HCT116 (cell line): ENCODE data around the gene TAF1B. TPM values are rescaled to one million over a fixed set of nuclear protein-coding genes. Genes with fewer than 3 reads are reported as not detected.

Experiments used
- ATAC-seq: fragments of 200-7000 bp; cut with Tn5 transposase; 2 replicates; pipeline ENCODE4 v1.9.1; 2020; ENCODE audit warnings: mild to moderate bottlenecking, moderate library complexity
- BruUV-seq: library from RNA; stranded (reverse); fragments of 400-500 nt; replicated peaks from 2 replicates; lab custom pipeline; 2021; lab: Mats Ljungman, UMichigan
- CTCF ChIA-PET: fragments of 300-600 bp; sonication (Branson Sonifier 250); formaldehyde crosslinking; loops from one replicate; lab custom pipeline; 2021; ENCODE audit warnings: antibody characterized with exemption; lab: Charles Lee
- POLR2A ChIA-PET: fragments of 300-600, 350-600 bp; sonication (Branson Sonifier 250); formaldehyde crosslinking; loops from one replicate; lab custom pipeline; 2021; ENCODE audit warnings: antibody characterized with exemption; lab: Charles Lee
- RAD21 ChIA-PET, 2 experiments: fragments of 300-600 bp; sonication (Branson Sonifier 250); formaldehyde crosslinking; loops; one replicate each; lab custom pipeline; 2023; ENCODE audit warnings: low total read pairs in 2 of 2; ENCODE audit not compliant: uncharacterized antibody in 2 of 2, unreplicated experiment in 2 of 2, low non-redundant PET in 1 of 2; lab: Charles Lee
- DNase-seq: peaks from one replicate; pipeline ENCODE4 v3.0.0-alpha.2; 2010; ENCODE audit warnings: low read depth, low spot score
- H2AFZ ChIP-seq: fragments of 200-600 bp; shearing (Covaris generic), sonication (generic); 2 replicates; pipeline ENCODE4 v1.6.1; 2017; ENCODE audit warnings: low read depth, mixed run types, mixed read lengths, antibody characterized with exemption, low read length; ENCODE audit not compliant: poor library complexity, severe bottlenecking
- H3K27ac ChIP-seq: 2 replicates; pipeline ENCODE4 v1.5.1; 2012; ENCODE audit warnings: low read depth, low read length
- H3K27me3 ChIP-seq: fragments of 200-600 bp; sonication (generic); 2 replicates; pipeline ENCODE4 v1.6.1; 2016; ENCODE audit warnings: mixed run types, low read length, mixed read lengths; ENCODE audit not compliant: insufficient read depth
- H3K36me3 ChIP-seq, 2 experiments: fragments of 200-500 bp in 1 of 2; fragments of 200-600 bp in 1 of 2; sonication (Bioruptor generic) in 1 of 2; sonication (generic) in 1 of 2; 2 replicates each; pipeline versions ENCODE4 v1.5.1 to v1.6.1; 2014 to 2016; ENCODE audit warnings: low read length in 2 of 2, inconsistent platforms in 1 of 2, mixed read lengths in 1 of 2, mixed run types in 1 of 2; ENCODE audit not compliant: insufficient read depth in 2 of 2, control insufficient read depth in 1 of 2
- H3K4me1 ChIP-seq, 2 experiments: fragments of 200-600 bp in 1 of 2; sonication (generic) in 1 of 2; 2 replicates each; pipeline versions ENCODE4 v1.5.1 to v1.6.1; 2012 to 2017; ENCODE audit warnings: low read length in 2 of 2, inconsistent platforms in 1 of 2, mild to moderate bottlenecking in 1 of 2, mixed read lengths in 1 of 2, mixed run types in 1 of 2, moderate library complexity in 1 of 2; ENCODE audit not compliant: insufficient read depth in 2 of 2, control insufficient read depth in 1 of 2
- H3K4me2 ChIP-seq: fragments of 200-600 bp; sonication (generic); 2 replicates; pipeline ENCODE4 v1.6.1; 2017; ENCODE audit warnings: mixed run types, low read length, mixed read lengths
- H3K4me3 ChIP-seq, 2 experiments: fragments of 200-600 bp in 1 of 2; sonication (generic) in 1 of 2; replicated peaks in 1 of 2; 2 replicates each; pipeline ENCODE4 v1.5.1; 2011 to 2016; ENCODE audit warnings: low read length in 2 of 2, control low read depth in 1 of 2, low read depth in 1 of 2, mild to moderate bottlenecking in 1 of 2, mixed read lengths in 1 of 2, mixed run types in 1 of 2
- H3K79me2 ChIP-seq: fragments of 200-600 bp; sonication (generic); 2 replicates; pipeline ENCODE4 v1.6.1; 2017; ENCODE audit warnings: mild to moderate bottlenecking, mixed run types, low read length, moderate library complexity, mixed read lengths; ENCODE audit not compliant: insufficient read depth
- H3K9ac ChIP-seq: fragments of 200-600 bp; sonication (generic); 2 replicates; pipeline ENCODE4 v1.6.1; 2016; ENCODE audit warnings: low read length, mixed read lengths
- H3K9me2 ChIP-seq: fragments of 200-600 bp; sonication (generic), shearing (Covaris generic); 2 replicates; pipeline ENCODE4 v1.6.1; 2017; ENCODE audit warnings: mixed run types, mild to moderate bottlenecking, moderate library complexity; ENCODE audit not compliant: insufficient read depth
- H3K9me3 ChIP-seq, 2 experiments: fragments of 200-500 bp in 1 of 2; fragments of 200-600 bp in 1 of 2; sonication (Bioruptor generic) in 1 of 2; sonication (generic) in 1 of 2; 2 replicates each; pipeline ENCODE4 v1.6.1; 2014 to 2017; ENCODE audit warnings: low read length in 2 of 2, mixed read lengths in 2 of 2, inconsistent platforms in 1 of 2, low read depth in 1 of 2, mild to moderate bottlenecking in 1 of 2, mixed run types in 1 of 2, moderate library complexity in 1 of 2; ENCODE audit not compliant: control insufficient read depth in 1 of 2, insufficient read depth in 1 of 2
- H4K20me1 ChIP-seq: fragments of 200-600 bp; sonication (generic), shearing (Covaris generic); 2 replicates; pipeline ENCODE4 v1.6.1; 2017; ENCODE audit warnings: mixed run types, mild to moderate bottlenecking, moderate library complexity; ENCODE audit not compliant: insufficient read depth
- ATF3 ChIP-seq: IDR thresholded peaks from 2 replicates; pipeline ENCODE4 v1.6.1; 2012
- CEBPB ChIP-seq: IDR thresholded peaks from 2 replicates; pipeline ENCODE4 v1.6.1; 2012; ENCODE audit warnings: low read depth
- CTCF ChIP-seq, 3 experiments: fragments of 200-600 bp in 1 of 3; sonication (generic) in 1 of 3; IDR thresholded peaks in 2 of 3; conservative IDR thresholded peaks in 1 of 3; 2 replicates each; pipeline ENCODE4 v1.5.1; 2012 to 2017; ENCODE audit warnings: low read depth in 2 of 3, low read length in 2 of 3, antibody characterized with exemption in 1 of 3, borderline replicate concordance in 1 of 3, control low read depth in 1 of 3, mild to moderate bottlenecking in 1 of 3, mixed read lengths in 1 of 3, mixed run types in 1 of 3, moderate library complexity in 1 of 3; ENCODE audit not compliant: insufficient read depth in 1 of 3
- EGR1 ChIP-seq: IDR thresholded peaks from 2 replicates; pipeline ENCODE4 v1.6.1; 2012; ENCODE audit warnings: low read depth
- ELF1 ChIP-seq: IDR thresholded peaks from 2 replicates; pipeline ENCODE4 v1.6.1; 2012; ENCODE audit warnings: low read depth, borderline replicate concordance
- EZH2 ChIP-seq: fragments of 200-600 bp; sonication (generic); IDR thresholded peaks from 2 replicates; pipeline ENCODE4 v1.6.1; 2017; ENCODE audit warnings: antibody characterized with exemption, mixed run types
- EZH2phosphoT487 ChIP-seq: fragments of 200-600 bp; IDR thresholded peaks from 2 replicates; pipeline ENCODE4 v1.6.1; 2018; ENCODE audit warnings: antibody characterized with exemption, borderline replicate concordance
- FOSL1 ChIP-seq: IDR thresholded peaks from 2 replicates; pipeline ENCODE4 v1.6.1; 2012; ENCODE audit warnings: low read depth
- JUND ChIP-seq: IDR thresholded peaks from 2 replicates; pipeline ENCODE4 v1.6.1; 2012
- POLR2AphosphoS5 ChIP-seq: IDR thresholded peaks from 2 replicates; pipeline ENCODE4 v1.6.1; 2011; ENCODE audit warnings: mild to moderate bottlenecking, low read depth, low read length, moderate library complexity
- RAD21 ChIP-seq: IDR thresholded peaks from 2 replicates; pipeline ENCODE4 v1.6.1; 2012; ENCODE audit warnings: low read depth, mild to moderate bottlenecking
- REST ChIP-seq: IDR thresholded peaks from 2 replicates; pipeline ENCODE4 v1.6.1; 2012; ENCODE audit warnings: low read depth
- SIN3A ChIP-seq: IDR thresholded peaks from 2 replicates; pipeline ENCODE4 v1.6.1; 2012; ENCODE audit warnings: low read depth
- SP1 ChIP-seq: IDR thresholded peaks from 2 replicates; pipeline ENCODE4 v1.6.1; 2012; ENCODE audit warnings: low read depth
- SRF ChIP-seq: IDR thresholded peaks from 2 replicates; pipeline ENCODE4 v1.6.1; 2012; ENCODE audit warnings: low read depth
- TCF7L2 ChIP-seq: IDR thresholded peaks from 2 replicates; pipeline ENCODE4 v1.7.0; 2011; ENCODE audit warnings: borderline replicate concordance, inconsistent platforms; ENCODE audit not compliant: insufficient read depth, insufficient read length; ENCODE audit errors: extremely low read depth
- YY1 ChIP-seq: IDR thresholded peaks from 2 replicates; pipeline ENCODE4 v1.6.1; 2011; ENCODE audit warnings: low read length, low read depth, moderate library complexity, mild to moderate bottlenecking; ENCODE audit not compliant: insufficient replicate concordance; ENCODE audit errors: extremely low read depth
- ZBTB33 ChIP-seq: IDR thresholded peaks from 2 replicates; pipeline ENCODE4 v1.6.1; 2011; ENCODE audit warnings: mild to moderate bottlenecking, low read length, moderate library complexity; ENCODE audit not compliant: insufficient replicate concordance; ENCODE audit errors: extremely low read depth
- ZNF274 ChIP-seq: fragments of 200-500 bp; sonication (Bioruptor generic); IDR thresholded peaks from 2 replicates; pipeline ENCODE4 v1.6.1; 2014; ENCODE audit warnings: mild to moderate bottlenecking, low read depth, low read length, inconsistent platforms
- intact Hi-C: fragments of 100-400 bp; cut with micrococcal nuclease; formaldehyde crosslinking; loops from 2 replicates; pipeline ENCODE4 v1.10.0; 2022
- total RNA-seq: library from RNA; stranded (reverse); gene quantifications from one replicate; pipeline ENCODE4 v1.2.1, GENCODE V29; 2021; ENCODE audit not compliant: unreplicated experiment

The TAF1B gene
- total RNA-seq, 1 experiment from 2014 or later, result 27.9 TPM

GRCh38 chr2:9946076-9946475, 102.8 kb downstream of the TAF1B start:
- no peak for DNase-seq
- H3K36me3 ChIP-seq, result no peaks in the 10 kb centered on the region
- H3K9ac ChIP-seq, result no peak overlapping the region
- H3K27ac ChIP-seq, result no peak overlapping the region
- no TSS peak for BruUV-seq
- no peak overlapping the region for H2AFZ ChIP-seq
- TF ChIP-seq ELF1 (no peak), RAD21 (no peak), POLR2AphosphoS5 (no peak), EGR1 (no peak), FOSL1 (no peak), SP1 (no peak), SIN3A (no peak), EZH2phosphoT487 (no peak), EZH2 (no peak), CTCF (IDR thresholded peaks at IDR 0.05 in 2 of 3, conservative IDR thresholded peaks at IDR 0.05 in 1 of 3; ENCODE audit: borderline replicate concordance in 1 of 3, insufficient read depth in 1 of 3, low read depth in 2 of 3, low read length in 2 of 3) (no peak), SRF (no peak), REST (no peak), JUND (no peak), ZNF274 (no peak), ZBTB33 (no peak), TCF7L2 (no peak), ATF3 (no peak), CEBPB (no peak), YY1 (no peak)
- ChIA-PET RAD21 (no interaction called here), CTCF (no interaction called here), POLR2A (no interaction called here)
- H4K20me1 ChIP-seq, result no peaks in the 10 kb centered on the region
- H3K9me3 ChIP-seq, result no peaks in the 10 kb centered on the region
- H3K79me2 ChIP-seq, result no peaks in the 10 kb centered on the region
- intact Hi-C loops, result no loop called here
- H3K27me3 ChIP-seq, result no peaks in the 10 kb centered on the region
- no peaks in the 10 kb centered on the region for H3K9me2 ChIP-seq
- no peak for ATAC-seq
- no peak overlapping the region for H3K4me3 ChIP-seq
- peaks cover 13 to 31% of the 10 kb centered on the region in 2 experiments for H3K4me1 ChIP-seq
- no peak overlapping the region for H3K4me2 ChIP-seq
